Trophoblast cell (in vitro differentiated cells and primary cell): Measurements from ENCODE around the gene F2RL1.

Source experiments
- DNase-seq, 2 donors: peaks; one replicate each; pipeline ENCODE4 v3.0.0-alpha.2; 2016
- H2AFZ ChIP-seq: 2 replicates; pipeline ENCODE4 v1.6.1; 2013; ENCODE audit warnings: low read length, moderate library complexity, mild to moderate bottlenecking; ENCODE audit not compliant: insufficient read depth, poor library complexity
- H2AK5ac ChIP-seq: 2 replicates; pipeline ENCODE4 v1.6.1; 2013; ENCODE audit warnings: mild to moderate bottlenecking, low read length
- H2BK120ac ChIP-seq: 2 replicates; pipeline ENCODE4 v1.6.1; 2013; ENCODE audit warnings: low read length, mild to moderate bottlenecking, moderate library complexity; ENCODE audit not compliant: insufficient read depth, poor library complexity
- H2BK12ac ChIP-seq: 2 replicates; pipeline ENCODE4 v1.6.1; 2013; ENCODE audit warnings: mild to moderate bottlenecking, low read length, moderate library complexity
- H2BK5ac ChIP-seq: 2 replicates; pipeline ENCODE4 v1.6.1; 2013; ENCODE audit warnings: low read length, low read depth, moderate library complexity, mild to moderate bottlenecking; ENCODE audit not compliant: poor library complexity
- H3K14ac ChIP-seq: 2 replicates; pipeline ENCODE4 v1.6.1; 2013; ENCODE audit warnings: mild to moderate bottlenecking, low read length
- H3K18ac ChIP-seq: 2 replicates; pipeline ENCODE4 v1.6.1; 2013; ENCODE audit warnings: mild to moderate bottlenecking, low read length
- H3K23ac ChIP-seq: 2 replicates; pipeline ENCODE4 v1.6.1; 2013; ENCODE audit warnings: low read length
- H3K27ac ChIP-seq: 2 replicates; pipeline ENCODE4 v1.5.1; 2013; ENCODE audit warnings: low read depth, mild to moderate bottlenecking, inconsistent platforms, low read length, moderate library complexity
- H3K27me3 ChIP-seq: 2 replicates; pipeline ENCODE4 v1.6.1; 2013; ENCODE audit warnings: inconsistent platforms, mild to moderate bottlenecking, low read length, moderate library complexity; ENCODE audit not compliant: insufficient read depth
- H3K36me3 ChIP-seq, 2 experiments: 1 replicate in 1 of 2; 2 replicates in 1 of 2; pipeline ENCODE4 v1.6.1; 2013; ENCODE audit warnings: low read length in 2 of 2, mild to moderate bottlenecking in 2 of 2, moderate library complexity in 1 of 2; ENCODE audit not compliant: insufficient read depth in 2 of 2, control insufficient read depth in 1 of 2
- H3K4ac ChIP-seq: 2 replicates; pipeline ENCODE4 v1.6.1; 2013; ENCODE audit warnings: low read depth, mild to moderate bottlenecking, low read length, moderate library complexity
- H3K4me1 ChIP-seq, 2 experiments: 1 replicate in 1 of 2; 2 replicates in 1 of 2; pipeline ENCODE4 v1.6.1; 2013; ENCODE audit warnings: low read length in 2 of 2, mild to moderate bottlenecking in 2 of 2, moderate library complexity in 1 of 2; ENCODE audit not compliant: insufficient read depth in 2 of 2, control insufficient read depth in 1 of 2
- H3K4me2 ChIP-seq: 2 replicates; pipeline ENCODE4 v1.6.1; 2013; ENCODE audit warnings: inconsistent platforms, mild to moderate bottlenecking, low read length, moderate library complexity
- H3K4me3 ChIP-seq: 2 replicates; pipeline ENCODE4 v1.5.1; 2013; ENCODE audit warnings: mild to moderate bottlenecking, low read depth, low read length, inconsistent platforms
- H3K79me1 ChIP-seq: one replicate; pipeline ENCODE4 v1.6.1; 2013; ENCODE audit warnings: low read length
- H3K79me2 ChIP-seq: 2 replicates; pipeline ENCODE4 v1.6.1; 2013; ENCODE audit warnings: low read length, mild to moderate bottlenecking; ENCODE audit not compliant: control insufficient read depth, insufficient read depth, poor library complexity
- H3K9ac ChIP-seq: 2 replicates; pipeline ENCODE4 v1.6.1; 2013; ENCODE audit warnings: mild to moderate bottlenecking, low read length
- H3K9me3 ChIP-seq: 2 replicates; pipeline ENCODE4 v1.6.1; 2013; ENCODE audit warnings: low read depth, mild to moderate bottlenecking, control low read depth, inconsistent platforms, low read length; ENCODE audit not compliant: insufficient read depth
- H4K12ac ChIP-seq: 2 replicates; pipeline ENCODE4 v1.6.1; 2013; ENCODE audit warnings: low read depth, mild to moderate bottlenecking, low read length, moderate library complexity
- H4K8ac ChIP-seq: 2 replicates; pipeline ENCODE4 v1.6.1; 2013; ENCODE audit warnings: low read depth, mild to moderate bottlenecking, low read length, moderate library complexity
- H4K91ac ChIP-seq: one replicate; pipeline ENCODE4 v1.6.1; 2013; ENCODE audit warnings: low read depth, mild to moderate bottlenecking, low read length, moderate library complexity
- WGBS: extraction: QIAGEN DNeasy Blood & Tissue Kit; methylation state at CpG from one replicate; pipeline ENCODE4 v1.1.7; 2013; ENCODE audit warnings: missing lambda C conversion rate; ENCODE audit not compliant: insufficient read length, insufficient coverage; ENCODE audit errors: extremely low coverage; 5-methylcytosine and 5-hydroxymethylcytosine counted together

Gene F2RL1

GRCh38 chr5:76800579-76800978 lies 18.3 kb upstream of the F2RL1 start:
- Histone ChIP-seq H3K79me1 (peaks cover 2% of the 10 kb centered on the region), H3K9ac (no peak overlapping the region), H2BK120ac (no peak overlapping the region)

GRCh38 chr5:76801159-76801802 lies 17.5 kb upstream of the F2RL1 start:
- peaks cover 2% of the 10 kb centered on the region for H3K79me1 ChIP-seq
- H2BK5ac ChIP-seq = no peak overlapping the region
- H3K9ac ChIP-seq = no peak overlapping the region
- no peak overlapping the region for H3K14ac ChIP-seq
- H3K4me1 ChIP-seq = peaks cover 7 to 12% of the 10 kb centered on the region in 2 experiments
- no peaks in the 10 kb centered on the region for H3K36me3 ChIP-seq
- no peaks in the 10 kb centered on the region for H3K9me3 ChIP-seq
- no peak overlapping the region for H2AFZ ChIP-seq
- no peak overlapping the region for H2AK5ac ChIP-seq
- no peak for DNase-seq
- H3K18ac ChIP-seq = no peak overlapping the region
- no peak overlapping the region for H3K4me2 ChIP-seq
- no peak overlapping the region for H3K27ac ChIP-seq
- no peak overlapping the region for H3K23ac ChIP-seq
- H2BK12ac ChIP-seq = no peak overlapping the region
- H3K79me2 ChIP-seq = no peaks in the 10 kb centered on the region
- H2BK120ac ChIP-seq = no peak overlapping the region
- H4K12ac ChIP-seq = no peak overlapping the region
- H3K27me3 ChIP-seq = no peaks in the 10 kb centered on the region
- H3K4ac ChIP-seq = no peak overlapping the region
- no peak overlapping the region for H4K8ac ChIP-seq
- no peak overlapping the region for H4K91ac ChIP-seq
- no CpG with 5 or more reads among the region's 4 CpGs for WGBS
- H3K4me3 ChIP-seq = no peak overlapping the region

More at GRCh38 chr5:76800579-76800978, 18.3 kb upstream of the F2RL1 start:
- Histone ChIP-seq H3K9me3 (no peaks in the 10 kb centered on the region), H3K27ac (no peak overlapping the region), H3K4ac (no peak overlapping the region), H3K4me1 (peaks cover 6 to 12% of the 10 kb centered on the region in 2 experiments), H4K12ac (no peak overlapping the region), H3K27me3 (no peaks in the 10 kb centered on the region), H2AFZ (no peak overlapping the region), H3K36me3 (no peaks in the 10 kb centered on the region), H3K18ac (no peak overlapping the region), H3K14ac (no peak overlapping the region), H3K4me2 (no peak overlapping the region), H3K4me3 (no peak overlapping the region), H3K79me2 (no peaks in the 10 kb centered on the region), H2BK5ac (no peak overlapping the region), H4K91ac (no peak overlapping the region), H2AK5ac (no peak overlapping the region), H4K8ac (no peak overlapping the region), H3K23ac (no peak overlapping the region), H2BK12ac (no peak overlapping the region)
- DNase-seq = no peak
- WGBS = no CpG with 5 or more reads among the region's 3 CpGs

DNA sequence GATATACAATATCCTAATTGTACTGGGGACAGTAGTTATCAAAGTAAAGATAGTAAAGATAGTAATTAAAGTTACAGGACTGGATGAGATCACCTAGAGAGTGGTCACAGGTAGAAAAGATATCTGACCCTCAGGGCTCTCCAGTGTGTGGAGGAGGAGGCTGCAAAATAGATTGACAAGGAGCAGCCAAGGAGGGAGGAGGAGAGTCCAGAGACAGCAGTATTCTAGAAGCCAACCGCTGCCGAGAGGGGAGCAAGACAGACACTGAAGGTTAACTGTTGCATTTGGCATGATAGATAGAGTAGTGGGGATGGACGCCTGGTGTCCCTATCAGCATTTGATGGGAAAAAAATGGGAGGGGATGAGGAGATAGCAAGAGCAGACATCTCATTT lies 17.0 kb upstream of the F2RL1 start:
- Histone ChIP-seq H2BK12ac (no peak overlapping the region), H2BK5ac (no peak overlapping the region), H4K91ac (no peak overlapping the region), H4K8ac (no peak overlapping the region), H3K79me2 (no peaks in the 10 kb centered on the region), H3K27me3 (no peaks in the 10 kb centered on the region), H3K27ac (no peak overlapping the region), H2AK5ac (no peak overlapping the region), H3K9me3 (no peaks in the 10 kb centered on the region), H3K23ac (no peak overlapping the region), H2BK120ac (no peak overlapping the region), H3K9ac (no peak overlapping the region), H2AFZ (no peak overlapping the region), H3K4me1 (peaks cover 10 to 15% of the 10 kb centered on the region in 2 experiments), H3K4ac (no peak overlapping the region), H3K79me1 (peaks cover 2% of the 10 kb centered on the region), H3K36me3 (no peaks in the 10 kb centered on the region), H3K4me2 (no peak overlapping the region), H3K4me3 (no peak overlapping the region), H3K14ac (no peak overlapping the region), H4K12ac (no peak overlapping the region), H3K18ac (no peak overlapping the region)
- no CpG with 5 or more reads among the region's 3 CpGs for WGBS
- no peak for DNase-seq

- Histone ChIP-seq H3K27ac (no peak overlapping the region), H2BK120ac (no peak overlapping the region), H3K9ac (no peak overlapping the region), H2AFZ (no peak overlapping the region), H4K12ac (no peak overlapping the region), H3K9me3 (no peaks in the 10 kb centered on the region), H3K27me3 (no peaks in the 10 kb centered on the region), H2BK5ac (no peak overlapping the region), H3K36me3 (no peaks in the 10 kb centered on the region), H3K79me1 (peaks cover 2% of the 10 kb centered on the region), H4K91ac (no peak overlapping the region), H4K8ac (no peak overlapping the region), H2AK5ac (no peak overlapping the region), H3K18ac (no peak overlapping the region), H3K14ac (no peak overlapping the region), H3K4me3 (no peak overlapping the region), H3K23ac (no peak overlapping the region), H3K79me2 (no peaks in the 10 kb centered on the region), H3K4me2 (no peak overlapping the region), H3K4ac (no peak overlapping the region), H2BK12ac (peak overlapping the region; percentile 32), H3K4me1 (peaks cover 21 to 25% of the 10 kb centered on the region in 2 experiments)
- no CpG with 5 or more reads among the region's 8 CpGs for WGBS
- no peak for DNase-seq
Measured at GRCh38 chr5:76804266-76804665, 14.6 kb upstream of the F2RL1 start.
